ENCODE measurements around the gene KCTD15.

Gene KCTD15

GRCh38 chr19:33800012-33800680 lies 3.5 kb downstream of the KCTD15 start:
- no peak for DNase-seq
- peak overlapping the region; percentile 58 for H3K27ac Mint-ChIP-seq
- H3K4me3 Mint-ChIP-seq: peak overlapping the region; percentile 95
- TF ChIP-seq CTCF (IDR thresholded peaks at IDR 0.05): no peak
- H3K27me3 Mint-ChIP-seq (ENCODE audit: low read depth, poor library complexity): peaks cover 6% of the 10 kb centered on the region
- H3K4me1 Mint-ChIP-seq: peaks cover 30% of the 10 kb centered on the region
- no peaks in the 10 kb centered on the region for H3K9me3 Mint-ChIP-seq
- H3K36me3 Mint-ChIP-seq (ENCODE audit: low read depth): peaks cover 31% of the 10 kb centered on the region

GRCh38 chr19:33801411-33801810 lies 4.7 kb downstream of the KCTD15 start:
- peaks cover 37% of the 10 kb centered on the region for H3K4me1 Mint-ChIP-seq
- H3K27me3 Mint-ChIP-seq (ENCODE audit: low read depth, poor library complexity): peaks cover 6% of the 10 kb centered on the region
- H3K36me3 Mint-ChIP-seq (ENCODE audit: low read depth): peaks cover 38% of the 10 kb centered on the region
- no peak overlapping the region for H3K27ac Mint-ChIP-seq
- DNase-seq: no peak
- no peak for TF ChIP-seq CTCF (IDR thresholded peaks at IDR 0.05)
- no peak overlapping the region for H3K4me3 Mint-ChIP-seq
- no peaks in the 10 kb centered on the region for H3K9me3 Mint-ChIP-seq

GRCh38 chr19:33802001-33802400 lies 5.3 kb downstream of the KCTD15 start:
- no peak overlapping the region for H3K4me3 Mint-ChIP-seq
- peaks cover 6% of the 10 kb centered on the region for H3K27me3 Mint-ChIP-seq (ENCODE audit: low read depth, poor library complexity)

GRCh38 chr19:33802801-33803200 lies 6.1 kb downstream of the KCTD15 start:
- DNase-seq: no peak
- peaks cover 6% of the 10 kb centered on the region for H3K27me3 Mint-ChIP-seq (ENCODE audit: low read depth, poor library complexity)
- H3K27ac Mint-ChIP-seq: no peak overlapping the region
- no peak overlapping the region for H3K4me3 Mint-ChIP-seq
- no peaks in the 10 kb centered on the region for H3K9me3 Mint-ChIP-seq
- peaks cover 49% of the 10 kb centered on the region for H3K36me3 Mint-ChIP-seq (ENCODE audit: low read depth)
- peaks cover 38% of the 10 kb centered on the region for H3K4me1 Mint-ChIP-seq
- no peak for TF ChIP-seq CTCF (IDR thresholded peaks at IDR 0.05)

More at GRCh38 chr19:33802001-33802400, 5.3 kb downstream of the KCTD15 start:
- DNase-seq: no peak
- Mint-ChIP-seq H3K36me3 (ENCODE audit: low read depth) (peaks cover 44% of the 10 kb centered on the region), H3K27ac (no peak overlapping the region), H3K4me1 (peaks cover 38% of the 10 kb centered on the region), H3K9me3 (no peaks in the 10 kb centered on the region)
- no peak for TF ChIP-seq CTCF (IDR thresholded peaks at IDR 0.05)

GRCh38 chr19:33803383-33803782 lies 6.7 kb downstream of the KCTD15 start:
- no peaks in the 10 kb centered on the region for H3K9me3 Mint-ChIP-seq
- H3K4me3 Mint-ChIP-seq: no peak overlapping the region
- H3K27ac Mint-ChIP-seq: no peak overlapping the region
- H3K4me1 Mint-ChIP-seq: peaks cover 37% of the 10 kb centered on the region
- no peak for DNase-seq
- TF ChIP-seq CTCF (IDR thresholded peaks at IDR 0.05): no peak
- H3K36me3 Mint-ChIP-seq (ENCODE audit: low read depth): peaks cover 54% of the 10 kb centered on the region
- peaks cover 6% of the 10 kb centered on the region for H3K27me3 Mint-ChIP-seq (ENCODE audit: low read depth, poor library complexity)

All from nephron progenitor cell (in vitro differentiated cells).